NCI-H2171 (cell line): Measurements from ENCODE around the gene KRTAP3-1.
A peak's percentile ranks its signal among the peaks of the same experiment; 100 is the strongest.
"Not testable (repeated sequence)": the region's sequence is repeated elsewhere in the genome, so short reads cannot be mapped to it uniquely, and the experiment has no call there.

Experiments used
- DNase-seq: peaks from one replicate; lab custom pipeline; 2025; lab: John Stamatoyannopoulos, UW

KRTAP3-1 gene

DNA sequence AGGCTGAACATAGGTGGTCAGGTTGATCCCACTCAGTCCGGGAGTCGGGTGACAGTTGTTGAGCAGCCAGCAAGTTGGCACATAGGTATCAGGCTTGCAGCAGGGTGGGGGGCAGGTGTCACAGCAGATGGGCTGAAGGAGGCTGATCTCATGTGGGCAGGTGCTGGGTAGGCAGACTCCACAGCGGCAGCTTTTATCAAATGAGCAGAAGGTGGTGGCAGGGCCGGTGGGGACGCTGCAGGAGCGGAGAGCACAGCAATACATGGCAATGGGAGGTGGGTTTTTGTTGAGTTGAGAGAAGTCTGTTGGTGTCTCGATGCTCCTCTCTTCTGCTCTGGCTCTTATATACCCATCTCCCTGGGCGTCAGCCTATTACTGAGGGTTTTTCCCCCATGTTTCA, at the start of gene KRTAP3-1:
Gene KRTAP3-1, minus strand, starts transcription at position 318 of the 400 bp plus-strand sequence. Its CDS starts 54 bp downstream, at position 264.
- peak; percentile 32 for DNase-seq

DNA sequence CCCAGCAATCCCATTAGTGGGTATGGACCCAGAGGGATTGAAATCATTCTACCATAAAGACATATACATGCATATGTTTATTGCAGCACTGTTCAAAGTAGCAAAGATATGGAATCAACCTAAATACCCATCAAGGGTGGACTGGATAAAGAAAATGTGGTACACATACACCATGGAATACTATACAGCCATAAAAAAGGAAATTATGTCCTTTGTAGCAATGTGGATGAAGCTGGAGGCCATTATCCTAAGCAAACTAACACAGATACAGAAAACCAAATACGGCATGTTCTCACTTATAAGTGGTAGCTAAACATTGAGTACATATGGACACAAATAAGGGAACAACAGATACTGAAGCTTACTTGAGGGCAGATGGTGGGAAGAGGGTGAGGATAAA, 48.6 kb upstream of the KRTAP3-1 start:
- no peak for DNase-seq

DNA sequence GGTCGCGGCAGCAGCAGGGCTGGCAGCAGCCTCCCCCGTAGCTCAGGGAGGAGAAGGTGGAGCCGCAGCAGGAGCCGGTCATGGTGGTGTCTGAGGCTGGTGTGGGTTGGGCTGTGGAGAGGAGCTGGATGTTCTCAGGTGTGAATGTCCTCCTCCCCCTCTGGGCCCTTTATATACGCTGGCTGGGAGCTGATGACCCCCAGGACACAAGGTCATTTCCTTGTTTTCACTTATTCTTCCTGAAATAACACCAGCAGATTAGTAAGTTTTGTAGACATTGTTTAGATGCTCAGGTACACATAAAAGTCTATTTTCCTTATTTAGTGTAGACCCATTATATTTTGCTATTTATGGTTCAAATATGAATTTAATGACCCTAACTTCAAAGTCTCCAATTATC, 46.2 kb upstream of the KRTAP3-1 start, which contains the start of gene KRTAP2-2:
Gene KRTAP2-2, minus strand, starts transcription at position 101 of the 400 bp plus-strand sequence. Its CDS starts 19 bp downstream, at position 82.
- not testable (repeated sequence) for DNase-seq

DNA sequence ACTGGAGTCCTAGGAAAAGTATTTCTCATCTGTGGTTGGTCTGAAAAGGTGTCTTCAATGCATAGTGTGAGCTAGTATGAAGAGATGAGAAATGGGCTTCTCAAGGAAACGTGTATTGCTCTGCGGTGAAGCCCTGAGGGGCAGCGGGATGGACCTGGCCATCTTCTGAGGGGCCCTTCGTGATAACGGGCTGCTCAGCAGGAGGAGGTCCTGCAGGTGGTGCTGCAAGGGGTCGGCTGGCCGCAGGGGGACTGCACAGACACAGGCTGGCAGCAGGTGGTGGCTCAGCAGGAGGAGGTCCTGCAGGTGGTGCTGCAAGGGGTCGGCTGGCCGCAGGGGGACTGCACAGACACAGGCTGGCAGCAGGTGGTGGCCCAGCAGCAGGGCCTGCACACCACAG, 45.6 kb upstream of the KRTAP3-1 start:
- DNase-seq: not testable (repeated sequence)

DNA sequence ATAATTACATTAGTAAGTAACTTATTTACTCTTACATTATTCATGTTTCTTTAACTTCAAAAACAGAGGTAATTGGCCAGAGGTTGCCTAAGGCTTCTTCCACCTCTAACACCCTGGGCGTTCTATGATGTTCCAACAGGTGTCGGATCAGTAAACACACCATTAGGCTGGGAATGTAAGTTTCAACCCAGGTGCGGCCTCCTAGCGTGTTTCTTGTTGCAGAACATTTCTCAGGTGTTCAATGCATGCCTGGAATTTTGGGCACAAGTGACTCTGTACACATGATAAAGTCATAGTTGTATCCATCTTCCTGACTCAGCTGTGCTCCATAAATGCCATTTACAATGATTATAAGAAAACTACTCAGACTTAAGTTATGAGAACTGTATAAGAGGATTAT, 45.1 kb upstream of the KRTAP3-1 start:
- DNase-seq: no peak

DNA sequence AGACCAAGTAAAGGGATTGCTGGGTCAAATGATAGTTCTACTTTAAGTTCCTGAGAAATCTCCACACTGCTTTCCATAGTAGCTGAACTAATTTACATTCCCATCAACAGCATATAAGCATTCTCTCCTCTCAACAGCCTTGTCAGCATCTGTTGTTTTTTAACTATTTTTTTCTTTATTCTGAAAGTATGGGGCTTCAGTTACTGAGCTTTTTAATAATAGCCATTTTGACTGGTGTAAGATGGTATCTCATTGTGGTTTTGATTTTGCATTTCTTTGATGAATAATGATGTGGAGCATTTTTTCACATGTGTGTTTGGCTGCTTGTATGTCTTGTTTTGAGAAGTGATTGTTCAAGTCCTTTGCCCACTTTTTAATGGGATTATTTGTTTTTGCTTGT, 43.6 kb upstream of the KRTAP3-1 start:
- DNase-seq: no peak

DNA sequence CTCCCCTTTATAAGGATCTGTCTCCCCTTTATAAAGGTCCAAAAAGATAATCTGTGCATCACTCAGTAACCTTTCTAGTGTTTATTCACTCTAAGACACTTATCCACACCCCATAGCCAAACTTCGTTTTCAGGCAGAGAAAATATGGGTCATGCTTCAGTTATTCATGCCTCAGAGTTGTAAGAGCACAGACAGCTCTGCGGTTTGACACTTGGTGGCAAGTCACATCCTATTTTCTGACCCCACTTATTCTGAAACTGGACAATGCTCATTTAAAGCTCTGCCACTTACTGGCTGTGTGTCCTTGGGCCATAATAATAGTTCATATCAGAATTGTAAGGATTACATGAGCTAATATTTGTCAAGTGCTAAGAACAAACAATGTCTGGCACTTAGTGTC, 40.2 kb upstream of the KRTAP3-1 start:
- no peak for DNase-seq

DNA sequence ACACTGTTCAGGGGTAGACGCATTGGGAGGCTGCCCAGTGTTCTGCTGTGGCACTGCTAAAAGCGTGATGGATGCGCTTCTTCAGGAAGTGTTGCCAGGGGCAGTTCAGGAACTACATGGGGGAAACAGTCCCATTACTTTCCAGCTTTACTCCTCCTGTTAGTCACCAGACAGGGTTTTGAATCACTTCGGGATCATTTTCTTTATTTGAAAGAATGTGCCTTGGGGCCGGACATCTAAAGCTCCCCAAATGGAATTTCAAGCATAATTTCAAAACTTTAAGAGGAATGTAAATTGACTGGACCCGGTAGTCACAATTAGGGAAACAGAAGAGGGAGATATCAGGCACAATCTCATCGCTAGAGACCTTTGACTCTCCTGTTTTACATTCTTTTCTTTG, 39.5 kb upstream of the KRTAP3-1 start:
- DNase-seq: no peak

DNA sequence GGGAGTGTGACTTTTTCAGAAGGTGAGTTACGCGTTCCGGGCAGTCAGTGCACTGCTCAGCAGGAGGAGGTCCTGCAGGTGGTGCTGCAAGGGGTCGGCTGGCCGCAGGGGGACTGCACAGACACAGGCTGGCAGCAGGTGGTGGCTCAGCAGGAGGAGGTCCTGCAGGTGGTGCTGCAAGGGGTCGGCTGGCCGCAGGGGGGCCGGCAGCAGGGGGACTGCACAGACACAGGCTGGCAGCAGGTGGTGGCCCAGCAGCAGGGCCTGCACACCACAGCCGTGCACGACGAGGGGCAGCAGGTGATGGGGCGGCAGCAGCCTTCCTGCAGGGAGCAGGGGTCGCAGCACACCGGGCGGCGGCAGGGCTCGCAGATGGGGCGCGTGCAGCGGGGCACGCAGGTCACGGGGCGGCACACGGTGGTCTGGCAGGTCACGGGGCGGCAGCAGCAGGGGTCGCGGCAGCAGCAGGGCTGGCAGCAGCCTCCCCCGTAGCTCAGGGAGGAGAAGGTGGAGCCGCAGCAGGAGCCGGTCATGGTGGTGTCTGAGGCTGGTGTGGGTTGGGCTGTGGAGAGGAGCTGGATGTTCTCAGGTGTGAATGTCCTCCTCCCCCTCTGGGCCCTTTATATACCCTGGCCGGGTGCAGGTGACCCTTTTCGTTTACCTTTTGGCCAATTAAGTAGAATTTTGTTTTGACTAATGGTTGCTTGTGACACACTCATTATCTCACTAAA, 38.0 kb upstream of the KRTAP3-1 start, which contains the start of gene KRTAP2-1:
Gene KRTAP2-1, minus strand, starts transcription at position 582 of the 731 bp plus-strand sequence. Its CDS starts 49 bp downstream, at position 533.
- DNase-seq: not testable (repeated sequence)

DNA sequence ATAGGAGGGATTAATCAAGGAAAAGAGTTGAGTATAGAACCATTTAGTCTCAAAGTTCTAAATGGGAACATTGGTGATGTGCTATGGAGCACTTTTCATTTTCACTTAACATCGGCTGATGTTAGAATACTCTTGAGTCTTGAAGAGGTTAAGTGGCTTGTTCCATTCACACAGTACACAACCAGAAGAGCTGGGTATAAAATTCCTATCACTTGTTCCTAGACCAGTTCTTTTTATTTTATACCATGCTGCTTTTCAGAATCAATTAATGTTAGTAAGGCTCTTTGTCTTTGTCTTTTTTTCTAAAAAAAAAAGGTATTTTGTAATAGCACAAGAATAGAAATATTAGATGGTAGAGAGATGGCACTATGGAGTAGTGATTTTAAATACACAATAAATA, 34.0 kb upstream of the KRTAP3-1 start:
- no peak for DNase-seq

DNA sequence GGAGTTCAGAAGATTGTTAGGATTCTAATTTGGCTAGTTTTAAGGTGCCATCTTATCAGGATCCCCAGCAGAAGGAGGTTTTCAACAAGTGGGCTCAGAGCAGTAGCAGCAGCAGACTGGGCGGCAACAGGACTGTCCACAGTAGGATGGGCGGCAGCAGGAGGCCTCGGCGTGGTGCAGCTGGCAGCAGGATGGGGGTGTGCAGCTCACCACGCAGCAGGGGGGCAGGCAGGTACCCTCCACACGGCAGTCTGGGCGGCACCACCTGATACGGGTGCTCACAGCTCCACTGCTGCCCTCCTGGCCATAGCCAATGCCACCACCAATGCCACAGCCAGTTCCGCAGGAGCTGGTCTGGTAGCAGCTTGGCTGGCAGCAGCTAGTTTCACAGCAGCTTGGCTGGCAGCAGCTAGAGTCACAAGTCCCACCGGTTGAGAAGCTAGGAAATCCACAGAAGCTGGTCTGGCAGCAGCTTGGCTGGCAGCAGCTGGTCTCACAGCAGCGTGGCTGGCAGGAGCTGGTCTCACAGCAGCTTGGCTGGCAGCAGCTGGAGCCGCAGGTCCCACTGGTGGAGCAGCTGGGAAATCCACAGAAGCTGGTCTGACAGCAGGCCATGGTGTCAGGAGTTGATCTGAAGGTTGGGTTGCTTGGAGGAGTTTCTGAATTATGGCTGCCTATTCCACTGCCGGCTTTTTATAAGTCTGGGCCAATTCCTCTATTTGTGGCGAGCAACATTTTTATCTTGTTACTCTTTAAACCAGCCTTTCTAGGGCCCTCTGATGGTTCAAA, 32.0 kb upstream of the KRTAP3-1 start, which contains the start of gene KRTAP1-1:
Gene KRTAP1-1, minus strand, starts transcription at position 668 of the 789 bp plus-strand sequence. Its CDS starts 53 bp downstream, at position 615.
- not testable (repeated sequence) for DNase-seq

DNA sequence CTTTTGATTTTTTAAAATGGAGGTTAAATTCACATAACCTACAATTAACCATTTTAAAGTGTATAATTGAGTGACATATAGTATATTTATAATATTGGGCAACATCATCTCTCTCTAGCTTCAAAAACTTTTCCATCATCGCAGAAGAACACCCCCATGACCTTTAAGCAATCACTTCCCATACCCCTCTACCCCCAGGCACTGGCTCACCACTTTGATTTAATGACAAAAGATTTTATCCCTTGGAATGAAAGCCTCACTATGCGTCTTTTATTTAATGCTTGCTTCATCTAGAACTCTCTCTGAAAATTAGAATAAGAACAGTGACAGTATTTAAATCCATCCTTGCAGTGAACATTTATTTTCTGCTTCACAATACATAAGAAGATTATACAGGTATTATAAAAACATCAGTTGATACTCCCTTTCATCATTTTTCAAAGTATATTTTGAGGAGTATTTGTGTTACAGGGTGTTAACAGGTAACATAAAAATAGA, 29.0 kb upstream of the KRTAP3-1 start:
- no peak for DNase-seq

DNA sequence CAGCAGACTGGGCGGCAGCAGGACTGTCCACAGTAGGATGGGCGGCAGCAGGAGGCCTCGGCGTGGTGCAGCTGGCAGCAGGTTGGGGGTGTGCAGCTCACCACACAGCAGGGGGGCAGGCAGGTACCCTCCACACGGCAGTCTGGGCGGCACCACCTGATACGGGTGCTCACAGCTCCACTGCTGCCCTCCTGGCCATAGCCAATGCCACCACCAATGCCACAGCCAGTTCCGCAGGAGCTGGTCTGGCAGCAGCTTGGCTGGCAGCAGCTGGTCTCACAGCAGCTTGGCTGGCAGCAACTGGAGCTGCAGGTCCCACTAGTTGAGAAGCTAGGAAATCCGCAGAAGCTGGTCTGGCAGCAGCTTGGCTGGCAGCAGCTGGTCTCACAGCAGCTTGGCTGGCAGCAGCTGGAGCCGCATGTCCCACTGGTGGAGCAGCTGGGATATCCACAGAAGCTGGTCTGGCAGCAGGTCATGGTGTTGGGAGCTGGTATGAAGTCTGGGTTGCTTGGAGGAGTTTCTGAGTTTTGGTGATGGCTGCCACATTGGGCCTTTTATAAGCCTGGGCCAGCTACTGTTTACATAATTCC, 25.5 kb upstream of the KRTAP3-1 start, which contains the start of gene KRTAP1-3:
Gene KRTAP1-3, minus strand, starts transcription at position 529 of the 590 bp plus-strand sequence. Its CDS starts 53 bp downstream, at position 476.
- not testable (repeated sequence) for DNase-seq

DNA sequence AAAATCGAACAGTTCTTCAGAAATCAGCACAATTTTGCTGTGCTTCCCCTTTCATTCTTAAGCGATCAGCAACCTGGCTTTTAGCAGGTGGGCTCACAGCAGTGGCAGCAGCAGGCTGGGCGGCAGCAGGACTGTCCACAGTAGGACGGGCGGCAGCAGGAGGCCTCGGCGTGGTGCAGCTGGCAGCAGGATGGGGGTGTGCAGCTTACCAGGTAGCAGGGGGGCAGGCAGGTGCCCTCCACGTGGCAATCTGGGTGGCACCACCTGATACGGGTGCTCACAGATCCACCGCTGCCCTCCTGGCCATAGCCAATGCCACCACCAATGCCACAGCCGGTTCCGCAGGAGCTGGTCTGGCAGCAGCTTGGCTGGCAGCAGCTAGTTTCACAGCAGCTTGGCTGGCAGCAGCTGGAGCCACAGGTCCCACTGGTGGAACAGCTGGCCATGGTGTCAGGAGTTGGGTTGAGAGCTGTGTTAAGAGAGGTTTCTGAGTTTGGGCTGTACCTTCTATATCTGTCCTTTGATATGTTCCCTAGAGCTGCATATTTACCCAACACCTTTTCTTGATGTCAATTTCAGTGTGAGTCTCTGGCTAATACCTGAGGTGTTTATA, 20.8 kb upstream of the KRTAP3-1 start, which contains the start of gene KRTAP1-4:
Gene KRTAP1-4, minus strand, starts transcription at position 563 of the 613 bp plus-strand sequence. Its CDS starts 117 bp downstream, at position 446.
- no peak for DNase-seq

DNA sequence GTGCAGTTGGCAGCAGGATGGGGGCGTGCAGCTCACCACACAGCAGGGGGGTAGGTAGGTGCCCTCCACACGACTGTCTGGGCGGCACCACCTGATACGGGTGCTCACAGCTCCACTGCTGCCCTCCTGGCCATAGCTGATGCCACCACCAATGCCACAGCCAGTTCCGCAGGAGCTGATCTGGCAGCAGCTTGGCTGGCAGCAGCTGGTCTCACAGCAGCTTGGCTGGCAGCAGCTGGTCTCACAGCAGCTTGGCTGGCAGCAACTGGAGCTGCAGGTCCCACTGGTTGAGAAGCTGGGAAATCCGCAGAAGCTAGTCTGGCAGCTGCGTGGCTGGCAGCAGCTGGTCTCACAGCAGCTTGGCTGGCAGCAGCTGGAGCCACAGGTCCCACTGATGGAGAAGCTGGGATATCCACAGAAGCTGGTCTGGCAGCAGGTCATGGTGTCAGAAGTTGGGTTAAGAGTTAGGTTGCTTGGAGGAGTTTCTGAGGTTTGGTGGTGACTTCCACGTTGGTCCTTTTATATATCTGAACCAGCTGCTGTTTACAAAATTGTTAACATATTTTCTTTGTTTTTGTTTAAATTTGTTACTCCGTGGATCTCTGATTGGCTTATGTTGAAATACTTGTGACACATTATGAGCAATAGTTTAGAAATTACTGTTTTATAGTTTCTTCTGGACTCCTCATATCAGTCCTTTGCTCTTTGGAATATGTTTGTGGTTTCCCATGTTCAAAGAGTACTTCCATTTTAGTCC, 18.0 kb upstream of the KRTAP3-1 start, which contains the start of gene KRTAP1-5:
Gene KRTAP1-5, minus strand, starts transcription at position 494 of the 757 bp plus-strand sequence. Its CDS starts 53 bp downstream, at position 441.
- DNase-seq: no peak

DNA sequence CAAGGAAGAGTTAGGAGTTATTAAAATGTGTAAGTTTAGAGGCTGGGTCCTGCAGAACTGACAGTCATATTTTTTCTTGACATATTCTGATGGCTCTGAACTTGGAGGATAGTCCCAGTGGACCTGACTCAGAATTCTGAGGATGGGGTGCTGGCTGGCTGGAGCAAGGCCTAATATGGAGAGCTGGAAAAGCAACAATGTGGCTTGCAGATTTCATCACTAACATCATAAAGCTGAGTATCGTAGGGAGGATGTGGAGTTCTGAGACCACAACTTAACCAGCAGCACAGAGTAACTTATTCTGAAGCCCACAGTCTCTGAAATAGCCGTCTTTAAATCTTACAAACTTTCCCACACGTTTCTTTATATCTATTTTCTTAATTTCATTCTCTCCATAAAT, 15.8 kb upstream of the KRTAP3-1 start:
- no peak for DNase-seq

DNA sequence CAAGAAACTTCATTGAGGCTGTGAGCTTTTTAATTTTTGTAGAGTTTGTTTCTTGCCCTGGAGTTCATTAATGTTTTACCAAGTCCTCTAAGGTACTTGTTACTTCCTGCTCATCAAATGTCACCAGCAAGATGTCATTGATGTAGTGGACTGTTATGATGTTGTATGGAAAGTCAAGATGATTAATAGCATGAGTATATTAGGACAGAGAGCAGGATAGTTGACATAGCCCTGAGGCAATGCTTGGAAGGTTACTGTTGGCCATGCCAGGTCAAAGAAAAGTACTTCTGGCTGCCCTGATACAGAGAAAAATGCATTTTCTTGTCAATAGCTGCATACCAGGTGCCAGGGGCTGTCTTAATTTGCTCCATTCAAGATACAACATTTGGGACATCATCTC, 11.4 kb upstream of the KRTAP3-1 start:
- no peak for DNase-seq

DNA sequence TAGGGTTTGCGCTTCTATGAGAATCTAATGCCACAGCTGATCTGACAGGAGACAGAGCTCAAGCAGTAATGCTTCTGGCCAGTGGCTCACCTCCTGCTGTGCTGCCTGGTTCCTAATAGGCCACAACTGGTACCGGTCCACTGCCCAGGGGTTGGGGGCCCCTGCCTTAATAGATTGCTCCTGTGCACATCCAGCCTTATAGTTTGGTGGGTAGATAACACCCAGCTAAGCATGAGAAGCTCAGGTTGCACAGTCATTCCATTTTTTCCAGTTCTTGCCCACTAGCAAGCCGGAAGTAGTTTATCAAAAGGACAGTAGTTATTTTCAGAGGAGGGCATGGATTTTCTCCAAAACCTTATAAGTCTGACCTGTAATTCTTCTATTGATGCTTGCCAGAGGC, 10.5 kb upstream of the KRTAP3-1 start:
- no peak for DNase-seq

DNA sequence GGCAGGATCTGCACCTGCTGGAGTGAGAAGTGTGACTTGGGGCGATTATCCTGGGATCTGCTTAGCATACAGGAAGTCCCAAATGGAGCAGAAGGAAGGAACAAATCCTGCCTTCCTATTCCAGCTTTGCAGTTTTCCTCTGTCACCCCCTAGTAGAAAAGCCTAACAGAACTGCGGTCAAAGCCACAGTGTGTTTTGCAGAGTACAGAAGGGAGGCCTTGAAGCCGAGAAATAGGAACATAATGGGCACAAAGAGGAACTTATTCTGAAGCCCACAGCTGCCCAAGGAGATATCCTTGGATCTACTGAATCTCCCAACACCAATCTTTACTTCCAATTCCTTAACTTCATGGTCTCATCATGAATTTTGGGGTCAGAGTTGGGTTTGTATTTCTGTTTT, 9.6 kb upstream of the KRTAP3-1 start:
- DNase-seq: no peak

DNA sequence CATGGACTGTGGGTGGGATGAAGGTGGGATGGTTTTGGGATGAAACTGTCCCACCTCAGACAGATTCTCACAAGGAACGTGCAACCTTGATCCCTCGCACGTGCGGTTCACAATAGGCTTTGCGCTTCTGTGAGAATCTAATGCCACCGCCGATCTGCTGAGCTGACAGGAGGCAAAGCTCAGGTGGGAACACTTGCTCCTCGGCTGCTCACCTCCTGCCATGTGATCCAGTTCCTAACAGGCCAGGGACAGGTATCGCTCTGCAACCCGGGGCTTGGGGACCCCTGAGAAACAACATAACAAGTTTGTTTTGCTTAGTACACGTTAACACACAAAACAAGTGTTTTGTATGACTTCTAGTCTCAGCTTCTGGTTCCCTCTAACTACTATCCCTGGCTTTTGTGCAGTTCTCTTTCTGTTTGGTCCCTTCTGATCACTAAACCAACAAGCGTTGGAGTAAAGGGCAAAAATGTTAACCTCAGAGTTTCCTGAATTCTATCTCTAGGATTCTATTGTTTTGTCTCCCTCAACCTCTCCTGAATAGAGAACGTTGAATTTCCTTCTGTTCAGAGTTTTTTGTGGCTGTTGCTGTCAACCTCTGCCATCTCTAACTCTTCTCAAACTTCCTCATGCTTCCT, 7.8 kb upstream of the KRTAP3-1 start:
- no peak for DNase-seq
